Colonic mucosa (tissue), 4 donors: ENCODE results near the gene GRHL1. TPM values are rescaled to one million over a fixed set of nuclear protein-coding genes. Genes with fewer than 3 reads are reported as not detected.
"Not testable (repeated sequence)": the region's sequence is repeated elsewhere in the genome, so short reads cannot be mapped to it uniquely, and the experiment has no call there.

ENCODE experiments used
- DNase-seq: peaks from one replicate; pipeline ENCODE4 v3.0.0-alpha.2; 2020
- H3K27ac ChIP-seq: fragments of 200-600 bp; one replicate; pipeline ENCODE4 v1.8.0; 2021
- H3K27me3 ChIP-seq: fragments of 200-600 bp; one replicate; pipeline ENCODE4 v1.8.0; 2021
- H3K36me3 ChIP-seq: fragments of 200-600 bp; one replicate; pipeline ENCODE4 v1.8.0; 2021
- H3K4me1 ChIP-seq: fragments of 200-600 bp; one replicate; pipeline ENCODE4 v1.8.0; 2021; ENCODE audit warnings: mild to moderate bottlenecking
- H3K4me3 ChIP-seq: fragments of 200-600 bp; one replicate; pipeline ENCODE4 v1.8.0; 2021
- H3K9ac ChIP-seq, 2 donors: one replicate each; pipeline ENCODE4 v1.7.0; 2013; ENCODE audit warnings: control low read depth in 2 of 2, low read depth in 2 of 2, low read length in 2 of 2
- H3K9me3 ChIP-seq: fragments of 200-600 bp; one replicate; pipeline ENCODE4 v1.8.0; 2021
- intact Hi-C: fragments of 100-400 bp; cut with DNase I; formaldehyde crosslinking; loops from one replicate; pipeline ENCODE4 v1.14.1; 2022
- total RNA-seq, 2 donors: library from RNA; stranded (reverse); fragmentation: NEBNext Ultra II Directional in 1 of 2; extraction: Animal tissue kit (Norgen Biotek cat#: 25700) in 1 of 2; gene quantifications; one replicate each; pipeline ENCODE4 v1.2.1, GENCODE V29; 2021
- TF ChIP-seq, protein P1 (sequence below): fragments of 200-600 bp; IDR thresholded peaks from one replicate; pipeline ENCODE4 v1.8.0; 2022; ENCODE audit warnings: antibody characterized with exemption, mild to moderate bottlenecking
- donor health status: healthy.
- donor health status: DM: no; HTN: no; CAD: no.
- donor health status: DM: no; HTN: no; CAD: no.

Gene GRHL1
- total RNA-seq, 2 donors from 2014 or later: 1.6 to 1.9 TPM

DNA sequence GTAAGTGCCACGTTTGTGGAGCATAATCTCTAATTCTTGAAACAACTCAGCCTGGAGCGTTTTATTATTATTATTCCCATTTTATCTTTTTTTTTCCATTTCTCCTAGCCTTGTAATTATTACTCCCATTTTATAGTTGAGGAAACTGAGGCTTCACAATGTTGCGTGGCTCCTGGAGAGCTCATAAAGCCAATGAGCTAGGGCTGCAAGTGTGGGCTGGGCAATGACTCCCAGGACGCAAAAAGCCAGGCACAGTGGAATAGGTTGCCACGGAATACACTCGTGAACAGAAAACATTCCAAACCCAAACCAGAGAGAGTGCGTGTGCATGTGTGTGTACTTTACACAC is 78.4 kb downstream of the GRHL1 start:
- Histone ChIP-seq H3K4me3 (no peak overlapping the region), H3K4me1 (no peaks in the 10 kb centered on the region), H3K9ac (peak overlapping the region in 1 of 2 donors; percentile 61), H3K9me3 (no peaks in the 10 kb centered on the region), H3K27me3 (no peaks in the 10 kb centered on the region), H3K36me3 (no peaks in the 10 kb centered on the region), H3K27ac (no peak overlapping the region)
- no peak for DNase-seq
- intact Hi-C loops: no loop called here
- TF ChIP-seq, protein P1, sequence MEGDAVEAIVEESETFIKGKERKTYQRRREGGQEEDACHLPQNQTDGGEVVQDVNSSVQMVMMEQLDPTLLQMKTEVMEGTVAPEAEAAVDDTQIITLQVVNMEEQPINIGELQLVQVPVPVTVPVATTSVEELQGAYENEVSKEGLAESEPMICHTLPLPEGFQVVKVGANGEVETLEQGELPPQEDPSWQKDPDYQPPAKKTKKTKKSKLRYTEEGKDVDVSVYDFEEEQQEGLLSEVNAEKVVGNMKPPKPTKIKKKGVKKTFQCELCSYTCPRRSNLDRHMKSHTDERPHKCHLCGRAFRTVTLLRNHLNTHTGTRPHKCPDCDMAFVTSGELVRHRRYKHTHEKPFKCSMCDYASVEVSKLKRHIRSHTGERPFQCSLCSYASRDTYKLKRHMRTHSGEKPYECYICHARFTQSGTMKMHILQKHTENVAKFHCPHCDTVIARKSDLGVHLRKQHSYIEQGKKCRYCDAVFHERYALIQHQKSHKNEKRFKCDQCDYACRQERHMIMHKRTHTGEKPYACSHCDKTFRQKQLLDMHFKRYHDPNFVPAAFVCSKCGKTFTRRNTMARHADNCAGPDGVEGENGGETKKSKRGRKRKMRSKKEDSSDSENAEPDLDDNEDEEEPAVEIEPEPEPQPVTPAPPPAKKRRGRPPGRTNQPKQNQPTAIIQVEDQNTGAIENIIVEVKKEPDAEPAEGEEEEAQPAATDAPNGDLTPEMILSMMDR: no peak

DNA sequence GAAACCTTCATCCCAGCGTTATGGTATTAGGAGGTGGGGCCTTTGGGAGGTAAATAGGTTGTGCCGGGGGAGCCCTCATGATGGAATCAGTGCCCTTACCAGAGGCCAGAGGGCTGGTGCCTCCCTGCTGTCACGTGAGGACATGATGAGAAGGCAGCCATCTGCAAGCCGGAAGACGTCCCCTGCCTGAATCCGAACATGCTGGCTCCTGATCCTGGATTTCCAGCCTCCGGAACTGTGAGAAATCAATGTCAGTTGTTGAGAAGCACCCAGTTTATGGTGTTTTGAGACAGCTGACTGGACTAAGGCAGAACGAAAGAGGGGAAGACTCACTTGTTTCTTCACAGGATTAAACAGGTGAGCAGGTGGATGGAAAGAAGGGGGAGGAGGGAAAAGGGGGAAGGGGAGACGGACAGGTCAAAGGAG is 78.8 kb downstream of the GRHL1 start:
- Histone ChIP-seq H3K9me3 (no peaks in the 10 kb centered on the region), H3K27me3 (no peaks in the 10 kb centered on the region), H3K4me3 (no peak overlapping the region), H3K36me3 (no peaks in the 10 kb centered on the region), H3K9ac (peak overlapping the region in 1 of 2 donors; percentile 3), H3K4me1 (no peaks in the 10 kb centered on the region), H3K27ac (no peak overlapping the region)
- TF ChIP-seq, protein P1: no peak
- intact Hi-C loops: no loop called here
- peak; percentile 70 for DNase-seq

DNA sequence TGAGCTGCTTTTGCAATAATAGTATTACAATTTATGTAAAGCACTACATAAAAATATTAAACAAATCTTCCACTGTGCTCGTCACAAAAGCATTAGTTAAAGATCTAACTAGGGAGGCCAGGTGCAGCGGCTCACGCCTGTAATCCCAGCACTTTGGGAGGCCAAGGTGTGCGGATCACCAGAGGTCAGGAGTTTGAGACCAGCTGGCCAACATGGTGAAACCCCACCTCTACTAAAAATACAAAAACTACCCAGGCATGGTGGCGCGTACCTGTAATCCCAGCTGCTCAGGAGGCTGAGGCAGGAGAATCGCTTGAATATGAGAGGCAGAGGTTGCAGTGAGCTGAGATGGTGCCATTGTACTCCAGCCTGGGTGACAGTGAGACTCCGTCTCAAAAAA is 79.3 kb downstream of the GRHL1 start:
- H3K4me3 ChIP-seq, H3K9me3 ChIP-seq, H3K27ac ChIP-seq, H3K27me3 ChIP-seq, H3K36me3 ChIP-seq, H3K4me1 ChIP-seq, intact Hi-C loops, DNase-seq, H3K9ac ChIP-seq: not testable (repeated sequence)

DNA sequence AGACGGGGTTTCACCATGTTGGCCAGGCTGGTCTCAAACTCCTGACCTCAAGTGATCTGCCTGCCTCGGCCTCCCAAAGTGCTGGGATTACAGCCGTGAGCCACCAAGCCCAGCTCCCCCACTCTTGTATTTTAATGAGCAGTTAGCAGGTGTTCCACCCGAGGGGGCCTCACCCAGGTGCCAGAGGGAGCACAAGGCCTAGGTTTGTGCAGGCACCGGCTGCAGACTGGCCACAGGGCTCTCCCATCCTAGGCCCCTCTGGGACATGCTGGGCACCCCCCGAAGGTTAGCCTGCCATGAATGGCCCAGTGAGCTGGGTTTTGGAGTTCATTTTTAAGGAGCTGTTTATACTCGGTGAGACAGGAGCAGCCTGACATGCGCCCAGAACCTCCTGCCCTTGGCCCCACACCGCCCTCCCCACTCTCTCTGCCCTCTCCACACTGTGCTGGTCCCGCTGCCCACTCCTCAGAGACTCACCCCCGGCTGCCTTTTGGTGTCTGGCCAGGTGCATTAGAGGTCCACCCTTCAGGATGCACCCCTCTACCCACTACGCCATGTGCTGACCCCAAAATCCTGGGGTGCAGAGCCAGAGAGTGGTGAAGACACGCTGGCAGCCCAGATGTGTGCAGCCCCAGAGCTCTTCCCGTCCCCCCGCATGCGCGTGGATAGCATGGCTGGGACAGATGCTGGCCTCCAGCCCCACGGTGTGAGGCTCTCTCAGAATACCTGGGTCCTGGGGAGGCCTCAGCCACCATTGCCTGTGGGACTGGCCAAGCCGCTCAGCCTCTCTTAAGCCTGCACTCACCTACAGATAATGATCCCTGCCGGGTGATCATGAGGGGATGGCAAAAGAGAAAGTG is 80.6 kb downstream of the GRHL1 start:
- Histone ChIP-seq H3K27ac (no peak overlapping the region), H3K36me3 (no peaks in the 10 kb centered on the region), H3K9ac (no peak overlapping the region), H3K4me1 (peaks cover 3% of the 10 kb centered on the region), H3K27me3 (no peaks in the 10 kb centered on the region), H3K9me3 (no peaks in the 10 kb centered on the region), H3K4me3 (no peak overlapping the region)
- TF ChIP-seq, protein P1: no peak
- DNase-seq: no peak
- intact Hi-C loops: no loop called here

DNA sequence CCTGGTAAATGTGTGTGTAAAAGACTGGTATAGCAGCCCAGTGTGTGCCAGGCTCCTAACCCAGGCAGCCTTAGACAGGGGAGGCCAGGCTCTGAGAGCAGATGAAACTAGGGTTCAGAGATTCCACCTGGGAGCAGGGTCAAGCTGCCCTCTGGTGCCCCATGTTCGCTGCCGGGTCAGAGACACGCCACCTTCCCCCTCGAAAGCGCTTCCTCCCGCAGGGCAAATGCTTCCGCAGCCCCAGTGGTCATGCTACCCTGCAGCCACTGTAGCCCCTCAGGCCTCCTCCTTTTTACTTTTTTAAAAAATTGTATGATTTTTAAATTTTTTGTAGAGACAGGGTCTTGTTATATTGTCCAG is 81.2 kb downstream of the GRHL1 start:
- intact Hi-C loops: no loop called here
- TF ChIP-seq, protein P1: no peak
- no peak overlapping the region for H3K27ac ChIP-seq
- H3K9ac ChIP-seq: no peak overlapping the region
- no peaks in the 10 kb centered on the region for H3K27me3 ChIP-seq
- no peak for DNase-seq
- peaks cover 3% of the 10 kb centered on the region for H3K4me1 ChIP-seq
- H3K9me3 ChIP-seq: no peaks in the 10 kb centered on the region
- H3K4me3 ChIP-seq: no peak overlapping the region
- no peaks in the 10 kb centered on the region for H3K36me3 ChIP-seq

DNA sequence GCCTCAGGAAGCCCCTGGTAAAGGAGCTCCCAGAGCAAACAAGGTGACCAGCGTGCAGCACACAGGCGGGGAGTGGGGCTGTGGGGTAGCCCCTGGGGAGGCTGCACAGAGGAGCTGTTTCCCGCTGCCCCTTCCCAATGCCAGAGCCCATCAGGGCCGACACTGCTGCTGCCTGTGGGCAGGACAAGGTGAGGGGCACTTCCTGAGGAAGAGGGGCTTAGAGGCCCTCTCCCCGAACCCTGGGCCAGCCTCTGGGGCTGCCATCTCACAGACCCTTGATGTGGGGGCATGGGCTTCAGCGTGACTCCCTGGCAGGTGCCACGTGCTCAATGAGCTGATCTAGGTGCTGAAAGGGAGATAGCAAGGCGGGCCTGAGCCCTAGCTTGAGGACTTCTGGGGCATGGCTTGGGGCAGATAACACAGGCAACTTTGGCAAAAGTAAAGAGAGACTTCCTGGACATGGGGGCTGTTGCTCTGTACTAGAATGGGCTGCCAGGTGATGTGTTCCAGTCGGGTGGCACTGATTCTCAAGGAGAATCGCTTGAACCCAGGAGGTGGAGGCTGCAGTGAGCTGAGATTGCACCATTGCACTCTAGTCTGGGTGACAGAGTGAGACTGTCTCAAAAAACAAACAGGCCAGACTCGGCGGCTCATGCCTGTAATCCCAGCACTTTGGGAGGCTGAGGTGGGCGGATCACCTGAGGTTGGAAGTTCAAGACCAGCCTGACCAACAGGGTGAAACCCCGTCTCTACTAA is 81.9 kb downstream of the GRHL1 start:
- H3K36me3 ChIP-seq: no peaks in the 10 kb centered on the region
- no peaks in the 10 kb centered on the region for H3K9me3 ChIP-seq
- H3K27ac ChIP-seq: no peak overlapping the region
- no peak for DNase-seq
- no peak overlapping the region for H3K4me3 ChIP-seq
- TF ChIP-seq, protein P1: no peak
- intact Hi-C loops: no loop called here
- peaks cover 3% of the 10 kb centered on the region for H3K4me1 ChIP-seq
- no peaks in the 10 kb centered on the region for H3K27me3 ChIP-seq
- no peak overlapping the region for H3K9ac ChIP-seq
